ENCODE data around the gene PFKFB2.

- no peak; the same call in 1 of the 2 replicates for TF ChIP-seq SP1 (CRISPR knock-in tag; conservative IDR thresholded peaks at IDR 0.05)
- no peak for TF ChIP-seq KAT7 (CRISPR knock-in tag; IDR thresholded peaks at IDR 0.05; ENCODE audit: borderline replicate concordance)
- no peak for TF ChIP-seq CTCF (IDR thresholded peaks at IDR 0.05)
- no peak for TF ChIP-seq ESRRA (CRISPR knock-in tag; IDR thresholded peaks at IDR 0.05; ENCODE audit: borderline replicate concordance)
- no peak for TF ChIP-seq ATF6 (CRISPR knock-in tag; IDR thresholded peaks at IDR 0.05)
- no peak for TF ChIP-seq ETV6 (CRISPR knock-in tag; IDR thresholded peaks at IDR 0.05)
These were observed 20.5 kb upstream of the PFKFB2 start, which contains the start of gene C1orf116 for GRCh38 chr1:207032528-207033017.

Data from WTC11 (cell line).